Mesodermal cell (in vitro differentiated cells): Measurements from ENCODE around the gene FBL. TPM values are rescaled to one million over a fixed set of nuclear protein-coding genes. Genes with fewer than 3 reads are reported as not detected.
"Not testable (repeated sequence)": the region's sequence is repeated elsewhere in the genome, so short reads cannot be mapped to it uniquely, and the experiment has no call there.

ENCODE experiments used
- H3K27ac ChIP-seq: 2 replicates; pipeline ENCODE4 v1.7.0; 2013; ENCODE audit warnings: mild to moderate bottlenecking, low read depth, low read length, moderate library complexity; ENCODE audit not compliant: severe bottlenecking
- H3K36me3 ChIP-seq: 2 replicates; pipeline ENCODE4 v1.7.1; 2013; ENCODE audit warnings: mild to moderate bottlenecking, low read length, moderate library complexity; ENCODE audit not compliant: control insufficient read depth, insufficient read depth
- H3K4me1 ChIP-seq: one replicate; pipeline ENCODE4 v1.7.1; 2013; ENCODE audit warnings: mild to moderate bottlenecking, low read length; ENCODE audit not compliant: insufficient read depth, control insufficient read depth, poor library complexity, severe bottlenecking
- H3K4me3 ChIP-seq: 2 replicates; pipeline ENCODE4 v1.7.0; 2013; ENCODE audit warnings: low read length, control low read depth, mild to moderate bottlenecking; ENCODE audit not compliant: insufficient read depth, poor library complexity, severe bottlenecking; ENCODE audit errors: extremely low read depth
- H3K9me3 ChIP-seq: 2 replicates; pipeline ENCODE4 v1.7.1; 2013; ENCODE audit warnings: mild to moderate bottlenecking, low read length, moderate library complexity; ENCODE audit not compliant: control insufficient read depth
- whole genome bisulfite sequencing, 2 experiments: methylation state at CpG; one replicate each; pipeline ENCODE4 v1.1.5; 2013; ENCODE audit warnings: missing lambda C conversion rate in 2 of 2; ENCODE audit not compliant: insufficient coverage in 2 of 2; 5-methylcytosine and 5-hydroxymethylcytosine counted together
- polyA plus RNA-seq, 2 experiments: library from polyadenylated mRNA; stranded (reverse); fragments of 50-300 nt; gene quantifications; one replicate each; pipeline ENCODE4 v1.2.3, GENCODE V29; 2013

Gene FBL
- polyA plus RNA-seq (2013, experiment 1 of 2), result 269 TPM
- polyA plus RNA-seq (2013, experiment 2 of 2), result 261 TPM

GRCh38 chr19:39845933-39846677 lies at the start of gene FBL:
Gene FBL, minus strand, starts transcription at chr19:39846379. Its CDS starts 79 bp downstream, at chr19:39846300.
- WGBS, 2 experiments, result 0% methylated on average over 46 to 56 of the region's 57 CpGs

GRCh38 chr19:39895096-39895495 lies 48.9 kb upstream of the FBL start:
- 100% methylated on average over 1 of the region's 11 CpGs; no CpG with 5 or more reads in 1 of the 2 experiments for WGBS, 2 experiments
- not testable (repeated sequence) for H3K27ac ChIP-seq, H3K4me3 ChIP-seq, H3K4me1 ChIP-seq, H3K9me3 ChIP-seq, H3K36me3 ChIP-seq

More at GRCh38 chr19:39845933-39846677, at the start of gene FBL:
- no peaks in the 10 kb centered on the region for H3K9me3 ChIP-seq
- H3K36me3 ChIP-seq, result peaks cover 6% of the 10 kb centered on the region
- H3K4me1 ChIP-seq, result peaks cover 29% of the 10 kb centered on the region
- peak within 1 kb of the TSS; percentile 77 for H3K27ac ChIP-seq
- peak within 1 kb of the TSS; percentile 89 for H3K4me3 ChIP-seq

- WGBS, 2 experiments, result no CpG with 5 or more reads among the region's 16 CpGs
- H3K4me1 ChIP-seq, H3K27ac ChIP-seq, H3K9me3 ChIP-seq, H3K36me3 ChIP-seq, H3K4me3 ChIP-seq: not testable (repeated sequence)
Measured at GRCh38 chr19:39894236-39894606, 48.0 kb upstream of the FBL start.

- not testable (repeated sequence) for H3K4me3 ChIP-seq, H3K4me1 ChIP-seq, H3K9me3 ChIP-seq, H3K27ac ChIP-seq, H3K36me3 ChIP-seq
- WGBS, 2 experiments, result 73 to 81% methylated on average over 6 of the region's 29 CpGs
Measured at GRCh38 chr19:39893366-39894235, 47.4 kb upstream of the FBL start.

- not testable (repeated sequence) for H3K36me3 ChIP-seq, H3K4me1 ChIP-seq, H3K4me3 ChIP-seq, H3K9me3 ChIP-seq, H3K27ac ChIP-seq
- 61 to 68% methylated on average over 4 of the region's 5 CpGs for WGBS, 2 experiments
Measured at GRCh38 chr19:39892506-39892902, 46.3 kb upstream of the FBL start.

GRCh38 chr19:39891660-39892505 lies 45.7 kb upstream of the FBL start:
- H3K27ac ChIP-seq, H3K9me3 ChIP-seq, H3K36me3 ChIP-seq, H3K4me3 ChIP-seq, H3K4me1 ChIP-seq: not testable (repeated sequence)
- WGBS, 2 experiments, result 93% methylated on average over 61 to 63 of the region's 64 CpGs

- Histone ChIP-seq H3K27ac (no peak overlapping the region), H3K36me3 (no peaks in the 10 kb centered on the region), H3K9me3 (no peaks in the 10 kb centered on the region), H3K4me3 (no peak overlapping the region), H3K4me1 (no peaks in the 10 kb centered on the region)
- WGBS, 2 experiments, result 81 to 85% methylated on average over 16 to 17 of the region's 17 CpGs
Measured at GRCh38 chr19:39890755-39891551, 44.8 kb upstream of the FBL start.

- 91 to 97% methylated on average over 14 to 18 of the region's 20 CpGs for WGBS, 2 experiments
- not testable (repeated sequence) for H3K4me3 ChIP-seq, H3K36me3 ChIP-seq, H3K27ac ChIP-seq, H3K4me1 ChIP-seq, H3K9me3 ChIP-seq
Measured at GRCh38 chr19:39889872-39890754, 43.9 kb upstream of the FBL start.

GRCh38 chr19:39887456-39887951 lies 41.3 kb upstream of the FBL start:
- not testable (repeated sequence) for H3K27ac ChIP-seq, H3K36me3 ChIP-seq, H3K4me3 ChIP-seq, H3K9me3 ChIP-seq, H3K4me1 ChIP-seq
- WGBS, 2 experiments, result no CpG with 5 or more reads among the region's 3 CpGs
